ENCODE results near the gene CUL9. TPM values are rescaled to one million over a fixed set of nuclear protein-coding genes. Genes with fewer than 3 reads are reported as not detected.

Gene CUL9
- total and polyA plus RNA-seq, 2 donors from 2014 or later, result 34.7 to 47.3 TPM

DNA sequence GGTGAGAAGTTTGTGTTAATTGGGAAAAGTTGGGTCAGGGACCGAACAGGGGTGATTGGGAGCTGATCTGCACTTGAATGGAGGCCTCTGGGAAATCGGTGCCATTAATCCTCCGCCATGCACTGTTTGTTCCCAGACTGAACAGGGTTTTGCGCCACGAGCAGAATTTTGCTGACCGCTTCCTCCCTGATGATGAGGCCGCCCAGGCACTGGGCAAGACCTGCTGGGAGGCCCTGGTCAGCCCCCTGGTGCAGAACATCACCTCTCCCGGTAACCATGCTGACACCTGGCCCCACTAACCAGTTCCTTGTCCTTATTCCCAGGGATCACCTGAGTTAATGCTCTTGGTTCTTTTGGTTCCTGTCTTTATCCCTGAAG, 21.7 kb downstream of the CUL9 start:
- Histone ChIP-seq H3K36me3 (ENCODE audit: control insufficient read depth in 2 of 3, insufficient read depth in 3 of 3, low read length in 3 of 3) (peaks cover 0 to 12% (median 7%) of the 10 kb centered on the region in 3 donors), H3K4me3 (ENCODE audit: low read length in 3 of 3) (no peak overlapping the region), H3K27ac (ENCODE audit: low read depth in 2 of 2, low read length in 2 of 2) (no peak overlapping the region), H3K27me3 (ENCODE audit: control insufficient read depth, insufficient read depth, low read length) (no peaks in the 10 kb centered on the region), H3K9ac (ENCODE audit: low read length in 3 of 3) (no peak overlapping the region), H3K9me3 (ENCODE audit: control insufficient read depth in 2 of 3, insufficient read depth in 1 of 3, low read length in 3 of 3) (no peaks in the 10 kb centered on the region), H3K4me1 (ENCODE audit: control insufficient read depth in 2 of 3, insufficient read depth in 2 of 3, low read depth in 1 of 3, low read length in 3 of 3) (no peaks in the 10 kb centered on the region)
- DNase-seq (peak in 1 of 5 donors; percentile 19), FAIRE-seq (no peak)
- TF ChIP-seq, protein P1, sequence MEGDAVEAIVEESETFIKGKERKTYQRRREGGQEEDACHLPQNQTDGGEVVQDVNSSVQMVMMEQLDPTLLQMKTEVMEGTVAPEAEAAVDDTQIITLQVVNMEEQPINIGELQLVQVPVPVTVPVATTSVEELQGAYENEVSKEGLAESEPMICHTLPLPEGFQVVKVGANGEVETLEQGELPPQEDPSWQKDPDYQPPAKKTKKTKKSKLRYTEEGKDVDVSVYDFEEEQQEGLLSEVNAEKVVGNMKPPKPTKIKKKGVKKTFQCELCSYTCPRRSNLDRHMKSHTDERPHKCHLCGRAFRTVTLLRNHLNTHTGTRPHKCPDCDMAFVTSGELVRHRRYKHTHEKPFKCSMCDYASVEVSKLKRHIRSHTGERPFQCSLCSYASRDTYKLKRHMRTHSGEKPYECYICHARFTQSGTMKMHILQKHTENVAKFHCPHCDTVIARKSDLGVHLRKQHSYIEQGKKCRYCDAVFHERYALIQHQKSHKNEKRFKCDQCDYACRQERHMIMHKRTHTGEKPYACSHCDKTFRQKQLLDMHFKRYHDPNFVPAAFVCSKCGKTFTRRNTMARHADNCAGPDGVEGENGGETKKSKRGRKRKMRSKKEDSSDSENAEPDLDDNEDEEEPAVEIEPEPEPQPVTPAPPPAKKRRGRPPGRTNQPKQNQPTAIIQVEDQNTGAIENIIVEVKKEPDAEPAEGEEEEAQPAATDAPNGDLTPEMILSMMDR (IDR thresholded peaks at IDR 0.05; ENCODE audit: borderline replicate concordance, extremely low read depth, insufficient read depth), result no peak
- intact Hi-C loops (cut with DNase I), result no loop called here

DNA sequence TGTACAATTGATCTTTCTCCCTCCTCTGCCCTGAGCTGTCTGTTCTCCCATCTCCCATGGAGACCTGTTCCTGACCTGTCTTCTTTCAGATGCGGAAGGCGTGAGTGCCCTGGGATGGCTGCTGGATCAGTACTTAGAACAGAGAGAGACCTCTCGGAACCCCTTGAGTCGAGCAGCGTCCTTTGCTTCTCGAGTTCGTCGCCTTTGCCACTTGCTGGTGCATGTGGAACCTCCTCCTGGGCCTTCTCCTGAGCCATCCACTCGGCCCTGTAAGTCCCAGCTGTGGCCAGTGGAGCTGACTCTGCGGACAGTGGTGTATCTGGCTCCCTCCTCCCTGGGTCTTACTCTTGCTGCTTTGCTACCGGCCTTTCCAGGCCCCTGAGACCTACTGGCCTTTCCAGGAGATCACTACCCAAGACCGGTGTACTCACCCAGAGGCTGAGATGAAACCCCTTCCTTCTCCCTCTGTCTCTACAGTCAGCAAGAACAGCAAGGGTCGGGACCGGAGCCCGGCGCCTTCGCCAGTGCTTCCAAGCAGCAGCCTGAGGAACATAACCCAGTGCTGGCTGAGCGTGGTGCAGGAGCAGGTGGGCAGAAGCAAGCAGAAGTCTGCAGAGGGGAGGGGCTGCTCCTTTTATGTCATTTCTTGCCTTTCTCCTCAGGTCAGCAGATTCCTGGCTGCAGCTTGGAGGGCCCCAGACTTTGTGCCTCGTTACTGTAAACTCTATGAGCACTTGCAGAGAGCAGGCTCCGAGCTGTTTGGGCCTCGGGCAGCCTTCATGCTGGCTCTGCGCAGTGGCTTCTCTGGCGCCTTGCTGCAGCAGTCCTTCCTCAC, 22.5 kb downstream of the CUL9 start:
- Histone ChIP-seq H3K4me3 (ENCODE audit: low read length in 3 of 3) (no peak overlapping the region), H3K9ac (ENCODE audit: low read length in 3 of 3) (no peak overlapping the region), H3K36me3 (ENCODE audit: control insufficient read depth in 2 of 3, insufficient read depth in 3 of 3, low read length in 3 of 3) (peaks cover 0 to 11% (median 7%) of the 10 kb centered on the region in 3 donors), H3K4me1 (ENCODE audit: control insufficient read depth in 2 of 3, insufficient read depth in 2 of 3, low read depth in 1 of 3, low read length in 3 of 3) (no peaks in the 10 kb centered on the region), H3K27me3 (ENCODE audit: control insufficient read depth, insufficient read depth, low read length) (no peaks in the 10 kb centered on the region), H3K27ac (ENCODE audit: low read depth in 2 of 2, low read length in 2 of 2) (no peak overlapping the region), H3K9me3 (ENCODE audit: control insufficient read depth in 2 of 3, insufficient read depth in 1 of 3, low read length in 3 of 3) (no peaks in the 10 kb centered on the region)
- TF ChIP-seq, protein P1 (IDR thresholded peaks at IDR 0.05; ENCODE audit: borderline replicate concordance, extremely low read depth, insufficient read depth), result no peak
- no peak for FAIRE-seq
- peak in 1 of 5 donors; percentile 16 for DNase-seq
- intact Hi-C loops (cut with DNase I), result no loop called here

DNA sequence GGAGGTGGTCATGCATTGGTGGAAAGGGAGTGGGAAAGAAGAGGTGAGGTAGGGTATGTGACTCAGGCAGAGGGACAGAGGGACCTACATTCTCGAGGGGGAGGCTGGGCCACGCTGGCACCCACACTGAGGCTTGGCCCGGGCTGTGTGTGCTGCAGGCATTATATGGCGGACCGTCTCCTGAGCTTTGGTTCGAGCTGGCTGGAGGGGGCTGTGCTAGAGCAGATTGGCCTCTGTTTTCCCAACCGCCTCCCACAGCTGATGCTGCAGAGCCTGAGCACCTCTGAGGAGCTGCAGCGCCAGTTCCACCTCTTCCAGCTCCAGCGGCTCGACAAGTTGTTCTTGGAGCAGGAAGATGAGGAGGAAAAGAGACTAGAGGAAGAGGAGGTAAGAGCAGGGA, 23.9 kb downstream of the CUL9 start:
- H3K4me1 ChIP-seq (ENCODE audit: control insufficient read depth in 2 of 3, insufficient read depth in 2 of 3, low read depth in 1 of 3, low read length in 3 of 3), result no peaks in the 10 kb centered on the region
- intact Hi-C loops (cut with DNase I), result no loop called here

More for the DNA sequence above, 23.9 kb downstream of the CUL9 start:
- Histone ChIP-seq H3K4me3 (ENCODE audit: low read length in 3 of 3) (no peak overlapping the region), H3K9ac (ENCODE audit: low read length in 3 of 3) (no peak overlapping the region), H3K36me3 (ENCODE audit: control insufficient read depth in 2 of 3, insufficient read depth in 3 of 3, low read length in 3 of 3) (peaks cover 0 to 9% (median 1%) of the 10 kb centered on the region in 3 donors), H3K27me3 (ENCODE audit: control insufficient read depth, insufficient read depth, low read length) (no peaks in the 10 kb centered on the region), H3K27ac (ENCODE audit: low read depth in 2 of 2, low read length in 2 of 2) (no peak overlapping the region), H3K9me3 (ENCODE audit: control insufficient read depth in 2 of 3, insufficient read depth in 1 of 3, low read length in 3 of 3) (no peaks in the 10 kb centered on the region)
- DNase-seq, result peak in 1 of 5 donors; percentile 25
- TF ChIP-seq, protein P1 (IDR thresholded peaks at IDR 0.05; ENCODE audit: borderline replicate concordance, extremely low read depth, insufficient read depth), result no peak
- no peak for FAIRE-seq

Measured in kidney (tissue), 14 donors.